ENCODE data around the gene TANC1. TPM values are rescaled to one million over a fixed set of nuclear protein-coding genes. Genes with fewer than 3 reads are reported as not detected.
A peak's percentile ranks its signal among the peaks of the same experiment; 100 is the strongest.

Gene TANC1
- total RNA-seq, 2 donors from 2014 or later, result 51.8 to 58.9 TPM

- no peak for DNase-seq (ENCODE audit: low spot score)
- Histone ChIP-seq H3K27ac (no peak overlapping the region), H3K27me3 (no peaks in the 10 kb centered on the region), H3K9me3 (no peaks in the 10 kb centered on the region), H3K36me3 (no peaks in the 10 kb centered on the region), H3K4me3 (no peak overlapping the region), H3K4me1 (peaks cover 0 to 8% of the 10 kb centered on the region in 2 donors)
- TF ChIP-seq CTCF (IDR thresholded peaks at IDR 0.05), result no peak
Measured at GRCh38 chr2:158962074-158962473, 6.4 kb upstream of the TANC1 start.

DNA sequence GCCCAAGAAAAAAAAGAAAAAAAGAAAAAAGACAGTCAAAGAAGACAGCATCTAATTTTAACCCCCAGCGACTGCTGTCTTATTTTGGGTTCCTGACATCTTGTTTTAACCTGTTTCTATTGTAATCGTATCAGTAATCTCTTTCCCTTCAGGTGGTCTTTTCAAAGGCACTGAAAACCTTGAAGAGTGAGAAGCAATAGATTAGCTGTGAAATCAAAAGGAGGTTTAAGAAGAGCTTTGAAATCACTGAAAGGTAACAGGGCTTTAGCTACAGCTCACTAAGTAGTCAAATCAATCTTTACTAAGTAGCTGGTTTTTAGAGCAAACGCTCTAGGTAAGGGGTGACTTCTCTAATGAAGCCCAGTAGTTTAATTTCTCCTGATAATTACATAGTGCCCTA is 5.4 kb upstream of the TANC1 start:
- Histone ChIP-seq H3K9me3 (no peaks in the 10 kb centered on the region), H3K4me1 (peaks cover 0 to 18% of the 10 kb centered on the region in 2 donors), H3K36me3 (no peaks in the 10 kb centered on the region), H3K27ac (no peak overlapping the region), H3K4me3 (no peak overlapping the region), H3K27me3 (no peaks in the 10 kb centered on the region)
- no peak for TF ChIP-seq CTCF (IDR thresholded peaks at IDR 0.05)
- DNase-seq (ENCODE audit: low spot score), result no peak

GRCh38 chr2:158965107-158965506 is 3.3 kb upstream of the TANC1 start:
- Histone ChIP-seq H3K27me3 (no peaks in the 10 kb centered on the region), H3K4me1 (peaks cover 0 to 20% of the 10 kb centered on the region in 2 donors), H3K4me3 (no peak overlapping the region), H3K36me3 (no peaks in the 10 kb centered on the region), H3K27ac (peak overlapping the region in 1 of 2 donors; percentile 96), H3K9me3 (no peaks in the 10 kb centered on the region)
- DNase-seq (ENCODE audit: low spot score), result no peak
- no peak for TF ChIP-seq CTCF (IDR thresholded peaks at IDR 0.05)

GRCh38 chr2:158965641-158966040 is 2.8 kb upstream of the TANC1 start:
- peak overlapping the region; percentile 8 to 96 for H3K27ac ChIP-seq
- DNase-seq (ENCODE audit: low spot score), result no peak
- no peaks in the 10 kb centered on the region for H3K27me3 ChIP-seq
- TF ChIP-seq CTCF (IDR thresholded peaks at IDR 0.05), result no peak
- H3K9me3 ChIP-seq, result no peaks in the 10 kb centered on the region
- H3K36me3 ChIP-seq, result no peaks in the 10 kb centered on the region
- H3K4me3 ChIP-seq, result no peak overlapping the region
- H3K4me1 ChIP-seq, result peaks cover 0 to 25% of the 10 kb centered on the region in 2 donors

- TF ChIP-seq CTCF (IDR thresholded peaks at IDR 0.05), result no peak
Measured at GRCh38 chr2:158966312-158966711, 2.1 kb upstream of the TANC1 start.

DNA sequence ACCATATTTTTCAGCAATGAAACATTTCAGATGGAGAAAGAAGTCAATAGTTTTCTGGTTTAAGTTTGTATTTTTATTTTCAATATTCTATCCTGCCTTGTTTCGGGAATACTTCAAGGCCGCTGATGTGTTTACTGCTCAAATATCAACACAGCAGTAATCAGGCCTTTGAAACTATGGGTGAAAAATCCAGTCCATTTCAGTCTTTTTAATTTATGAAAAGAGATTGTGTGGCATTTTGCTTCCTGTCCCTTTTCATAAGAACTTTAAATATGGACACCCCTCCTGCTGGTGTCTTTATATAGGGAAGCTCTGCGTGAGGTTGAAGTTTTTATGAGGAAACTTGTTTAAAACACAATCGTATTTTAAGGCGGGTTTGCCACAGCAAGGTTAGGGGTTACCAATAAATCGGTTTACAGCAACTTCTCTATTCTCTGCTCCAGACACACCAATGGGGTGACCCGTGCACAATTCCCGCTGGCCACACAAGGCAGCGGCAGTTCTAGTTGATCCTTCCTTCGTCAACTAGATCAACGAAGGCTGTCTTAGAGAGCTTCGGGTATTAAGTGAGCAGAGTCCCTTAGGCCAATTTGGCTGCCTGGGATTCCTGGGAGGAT is 1.2 kb upstream of the TANC1 start:
- Histone ChIP-seq H3K4me1 (peaks cover 0 to 41% of the 10 kb centered on the region in 2 donors), H3K4me3 (peak overlapping the region; percentile 74), H3K36me3 (no peaks in the 10 kb centered on the region), H3K27ac (peak overlapping the region; percentile 93 to 96), H3K27me3 (no peaks in the 10 kb centered on the region), H3K9me3 (no peaks in the 10 kb centered on the region)
- TF ChIP-seq CTCF (IDR thresholded peaks at IDR 0.05), result no peak
- no peak for DNase-seq (ENCODE audit: low spot score)

More at GRCh38 chr2:158966312-158966711, 2.1 kb upstream of the TANC1 start:
- H3K4me3 ChIP-seq, result no peak overlapping the region
- no peaks in the 10 kb centered on the region for H3K36me3 ChIP-seq
- peak overlapping the region; percentile 8 to 96 for H3K27ac ChIP-seq
- peaks cover 0 to 32% of the 10 kb centered on the region in 2 donors for H3K4me1 ChIP-seq
- H3K27me3 ChIP-seq, result no peaks in the 10 kb centered on the region
- H3K9me3 ChIP-seq, result no peaks in the 10 kb centered on the region
- DNase-seq (ENCODE audit: low spot score), result no peak

All from right atrium auricular region (tissue), 2 donors.